Measurements from ENCODE around the gene SLC9A5.

Gene SLC9A5

GRCh38 chr16:67228034-67228785 is 20.6 kb upstream of the SLC9A5 start:
- TF ChIP-seq CTCF (IDR thresholded peaks at IDR 0.05; ENCODE audit: low read depth, low read length) = no peak
- H3K4me3 ChIP-seq (ENCODE audit: low read depth, low read length) = peak overlapping the region; percentile 99

- no peak overlapping the region for H3K4me3 ChIP-seq (ENCODE audit: low read depth, low read length)
- TF ChIP-seq CTCF (IDR thresholded peaks at IDR 0.05; ENCODE audit: low read depth, low read length) = no peak
Measured at GRCh38 chr16:67228905-67229304, 19.9 kb upstream of the SLC9A5 start.

GRCh38 chr16:67229906-67230808 is 18.6 kb upstream of the SLC9A5 start:
- no peak for TF ChIP-seq CTCF (IDR thresholded peaks at IDR 0.05; ENCODE audit: low read depth, low read length)
- H3K4me3 ChIP-seq (ENCODE audit: low read depth, low read length) = no peak overlapping the region

- H3K4me3 ChIP-seq (ENCODE audit: low read depth, low read length) = no peak overlapping the region
- no peak for TF ChIP-seq CTCF (IDR thresholded peaks at IDR 0.05; ENCODE audit: low read depth, low read length)
Measured at GRCh38 chr16:67230809-67231660, 17.7 kb upstream of the SLC9A5 start.

GRCh38 chr16:67233596-67233995 is 15.2 kb upstream of the SLC9A5 start:
- no peak overlapping the region for H3K4me3 ChIP-seq (ENCODE audit: low read depth, low read length)
- TF ChIP-seq CTCF (IDR thresholded peaks at IDR 0.05; ENCODE audit: low read depth, low read length) = no peak

GRCh38 chr16:67234180-67234597 is 14.6 kb upstream of the SLC9A5 start:
- no peak overlapping the region for H3K4me3 ChIP-seq (ENCODE audit: low read depth, low read length)
- no peak for TF ChIP-seq CTCF (IDR thresholded peaks at IDR 0.05; ENCODE audit: low read depth, low read length)

All from WI38 (cell line).